ENCODE results near the gene RIMBP3C. TPM values are rescaled to one million over a fixed set of nuclear protein-coding genes. Genes with fewer than 3 reads are reported as not detected.
"Not testable (repeated sequence)": the region's sequence is repeated elsewhere in the genome, so short reads cannot be mapped to it uniquely, and the experiment has no call there.

The RIMBP3C gene
- total RNA-seq, 2 experiments from 2014 or later = 0.44 TPM; not detected in 1

- H3K36me3 Mint-ChIP-seq (ENCODE audit: low read depth); intact Hi-C loops (cut with micrococcal nuclease); CTCF ChIA-PET; H3K4me1 Mint-ChIP-seq (ENCODE audit: low read depth); DNase-seq; H3K27ac Mint-ChIP-seq; H3K9me3 Mint-ChIP-seq; H3K27me3 Mint-ChIP-seq (ENCODE audit: low read depth); H3K4me3 Mint-ChIP-seq: not testable (repeated sequence)
Measured at GRCh38 chr22:21539862-21540261, 11.4 kb downstream of the RIMBP3C start.

GRCh38 chr22:21532863-21533648 lies 18.2 kb downstream of the RIMBP3C start:
- H3K4me3 Mint-ChIP-seq; H3K27ac Mint-ChIP-seq; intact Hi-C loops (cut with micrococcal nuclease); H3K4me1 Mint-ChIP-seq (ENCODE audit: low read depth); CTCF ChIA-PET; H3K36me3 Mint-ChIP-seq (ENCODE audit: low read depth); DNase-seq; H3K9me3 Mint-ChIP-seq; H3K27me3 Mint-ChIP-seq (ENCODE audit: low read depth): not testable (repeated sequence)

- H3K27ac Mint-ChIP-seq; H3K36me3 Mint-ChIP-seq (ENCODE audit: low read depth); H3K9me3 Mint-ChIP-seq; CTCF ChIA-PET; H3K4me3 Mint-ChIP-seq; DNase-seq; H3K4me1 Mint-ChIP-seq (ENCODE audit: low read depth); intact Hi-C loops (cut with micrococcal nuclease); H3K27me3 Mint-ChIP-seq (ENCODE audit: low read depth): not testable (repeated sequence)
Measured at GRCh38 chr22:21531525-21531924, 19.7 kb downstream of the RIMBP3C start.

- H3K4me3 Mint-ChIP-seq; H3K36me3 Mint-ChIP-seq (ENCODE audit: low read depth); DNase-seq; H3K9me3 Mint-ChIP-seq; H3K27me3 Mint-ChIP-seq (ENCODE audit: low read depth); intact Hi-C loops (cut with micrococcal nuclease); CTCF ChIA-PET; H3K27ac Mint-ChIP-seq; H3K4me1 Mint-ChIP-seq (ENCODE audit: low read depth): not testable (repeated sequence)
Measured at GRCh38 chr22:21526705-21527500, 24.4 kb downstream of the RIMBP3C start.

DNA sequence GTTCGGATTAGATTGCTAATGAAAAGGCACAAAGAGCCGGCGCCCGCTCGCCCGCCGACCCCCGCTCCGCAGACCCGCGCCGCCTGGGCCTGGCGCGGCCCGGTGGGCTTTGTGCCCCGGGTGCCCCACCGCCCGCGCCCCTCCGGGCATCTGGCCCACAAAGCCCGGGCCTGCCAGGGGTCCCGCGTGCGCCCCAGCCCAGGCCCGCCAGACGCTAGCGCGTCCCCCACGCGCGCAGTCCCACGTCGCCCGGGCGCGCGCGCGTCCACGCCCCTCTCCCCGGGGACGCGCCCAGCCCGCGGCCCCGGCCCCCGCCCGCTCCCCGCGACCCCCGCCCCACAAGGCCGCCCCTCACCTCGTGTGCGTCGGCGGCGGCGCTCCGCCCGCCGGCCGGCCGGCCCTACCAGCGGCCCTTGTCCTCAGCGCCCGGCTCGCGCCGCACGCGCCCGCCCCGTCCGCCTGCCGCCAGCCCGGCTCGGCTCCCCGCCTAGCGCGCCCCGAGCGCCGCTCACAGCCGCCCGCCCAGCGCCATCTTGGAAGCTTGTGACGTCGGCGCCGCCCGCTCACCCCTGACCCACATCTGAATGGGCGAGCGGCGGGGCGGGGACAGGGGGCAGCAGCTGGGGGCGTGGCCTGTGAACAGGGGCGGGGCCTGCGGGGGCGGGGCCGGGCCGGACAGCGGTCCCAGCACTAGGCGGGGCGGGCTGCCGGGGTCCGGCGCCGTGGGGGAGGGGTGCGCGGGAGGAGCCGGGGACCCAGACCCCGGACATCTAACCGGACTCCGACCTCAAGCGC lies 34.1 kb downstream of the RIMBP3C start:
- DNase-seq; intact Hi-C loops (cut with micrococcal nuclease); H3K36me3 Mint-ChIP-seq (ENCODE audit: low read depth); H3K9me3 Mint-ChIP-seq; H3K27me3 Mint-ChIP-seq (ENCODE audit: low read depth); H3K27ac Mint-ChIP-seq; H3K4me3 Mint-ChIP-seq; H3K4me1 Mint-ChIP-seq (ENCODE audit: low read depth); CTCF ChIA-PET: not testable (repeated sequence)

GRCh38 chr22:21516522-21516921 lies 34.7 kb downstream of the RIMBP3C start:
- intact Hi-C loops (cut with micrococcal nuclease); CTCF ChIA-PET; H3K27me3 Mint-ChIP-seq (ENCODE audit: low read depth); H3K9me3 Mint-ChIP-seq; DNase-seq; H3K4me3 Mint-ChIP-seq; H3K27ac Mint-ChIP-seq; H3K4me1 Mint-ChIP-seq (ENCODE audit: low read depth); H3K36me3 Mint-ChIP-seq (ENCODE audit: low read depth): not testable (repeated sequence)

DNA sequence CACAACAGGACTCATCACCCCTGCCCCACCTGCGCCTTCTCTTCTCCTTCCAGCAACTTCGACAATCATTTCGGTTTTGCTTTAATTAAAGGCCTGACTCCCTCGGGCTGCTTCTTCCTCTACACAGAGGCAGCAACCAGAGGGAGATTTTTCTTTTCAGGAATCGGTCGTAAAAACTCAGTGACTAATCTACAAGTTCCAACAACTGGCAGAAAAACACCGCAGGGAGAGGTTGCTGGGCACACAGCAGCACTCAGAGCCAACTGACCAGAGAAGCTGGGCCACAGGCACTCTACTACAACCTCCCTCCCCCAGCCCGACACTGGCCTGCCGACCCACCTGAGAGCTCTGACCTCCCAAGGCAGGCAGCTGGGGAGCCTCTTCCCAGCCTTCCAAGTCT lies 36.0 kb downstream of the RIMBP3C start:
- H3K4me1 Mint-ChIP-seq (ENCODE audit: low read depth); intact Hi-C loops (cut with micrococcal nuclease); H3K27ac Mint-ChIP-seq; H3K9me3 Mint-ChIP-seq; H3K4me3 Mint-ChIP-seq; DNase-seq; H3K36me3 Mint-ChIP-seq (ENCODE audit: low read depth); H3K27me3 Mint-ChIP-seq (ENCODE audit: low read depth); CTCF ChIA-PET: not testable (repeated sequence)

DNA sequence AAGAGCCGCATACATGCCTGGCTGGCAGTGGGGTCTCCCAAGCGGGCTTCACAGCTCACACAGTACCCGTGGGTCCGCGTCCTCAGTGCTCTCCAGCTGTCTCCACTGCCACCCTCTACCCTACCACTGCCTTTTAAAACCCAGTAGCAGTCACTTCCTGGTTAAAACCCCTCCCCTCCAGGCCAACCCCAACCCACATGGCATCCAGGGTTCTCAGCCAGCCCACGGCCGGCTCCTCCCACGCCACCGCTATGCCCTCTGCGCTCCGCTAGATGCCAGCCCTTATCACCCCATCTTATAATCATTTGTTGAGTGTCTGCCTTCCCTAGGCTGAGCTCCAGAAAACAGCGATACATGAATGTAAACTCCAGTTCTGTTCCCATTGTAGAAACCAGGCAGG lies 37.1 kb downstream of the RIMBP3C start:
- H3K9me3 Mint-ChIP-seq; H3K36me3 Mint-ChIP-seq (ENCODE audit: low read depth); intact Hi-C loops (cut with micrococcal nuclease); H3K4me1 Mint-ChIP-seq (ENCODE audit: low read depth); H3K4me3 Mint-ChIP-seq; CTCF ChIA-PET; DNase-seq; H3K27ac Mint-ChIP-seq; H3K27me3 Mint-ChIP-seq (ENCODE audit: low read depth): not testable (repeated sequence)

DNA sequence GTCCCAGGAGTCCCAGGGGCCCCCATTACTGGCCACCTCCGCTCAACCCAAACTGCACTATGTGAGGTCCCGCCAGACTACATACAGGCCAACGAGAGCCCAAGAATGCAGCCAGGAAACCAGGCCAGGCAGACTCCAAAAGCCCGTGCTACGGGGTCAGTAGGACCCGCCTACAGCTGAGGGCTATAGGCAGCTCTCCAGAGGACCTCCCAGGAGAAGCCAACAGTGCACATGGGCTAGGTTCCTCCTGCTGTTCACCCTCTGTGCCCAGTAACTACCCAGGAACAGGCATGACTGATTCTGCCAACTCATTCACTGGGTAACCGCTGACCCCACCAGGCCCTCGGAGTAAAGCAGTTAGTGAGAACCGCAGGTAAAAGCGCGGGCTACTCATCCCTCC lies 39.2 kb downstream of the RIMBP3C start:
- H3K27ac Mint-ChIP-seq; H3K27me3 Mint-ChIP-seq (ENCODE audit: low read depth); H3K9me3 Mint-ChIP-seq; H3K36me3 Mint-ChIP-seq (ENCODE audit: low read depth); H3K4me1 Mint-ChIP-seq (ENCODE audit: low read depth); DNase-seq; intact Hi-C loops (cut with micrococcal nuclease); H3K4me3 Mint-ChIP-seq; CTCF ChIA-PET: not testable (repeated sequence)

- H3K36me3 Mint-ChIP-seq (ENCODE audit: low read depth); H3K27ac Mint-ChIP-seq; H3K4me3 Mint-ChIP-seq; H3K27me3 Mint-ChIP-seq (ENCODE audit: low read depth); H3K4me1 Mint-ChIP-seq (ENCODE audit: low read depth); DNase-seq; H3K9me3 Mint-ChIP-seq; CTCF ChIA-PET; intact Hi-C loops (cut with micrococcal nuclease): not testable (repeated sequence)
Measured at GRCh38 chr22:21510397-21510796, 40.9 kb downstream of the RIMBP3C start.

- H3K27me3 Mint-ChIP-seq (ENCODE audit: low read depth); H3K4me3 Mint-ChIP-seq; H3K27ac Mint-ChIP-seq; H3K9me3 Mint-ChIP-seq; H3K4me1 Mint-ChIP-seq (ENCODE audit: low read depth); CTCF ChIA-PET; intact Hi-C loops (cut with micrococcal nuclease); H3K36me3 Mint-ChIP-seq (ENCODE audit: low read depth); DNase-seq: not testable (repeated sequence)
Measured at GRCh38 chr22:21499623-21500506, 51.4 kb downstream of the RIMBP3C start.

- H3K36me3 Mint-ChIP-seq (ENCODE audit: low read depth); H3K27me3 Mint-ChIP-seq (ENCODE audit: low read depth); CTCF ChIA-PET; DNase-seq; H3K9me3 Mint-ChIP-seq; H3K27ac Mint-ChIP-seq; H3K4me1 Mint-ChIP-seq (ENCODE audit: low read depth); intact Hi-C loops (cut with micrococcal nuclease); H3K4me3 Mint-ChIP-seq: not testable (repeated sequence)
Measured at GRCh38 chr22:21498489-21498888, 52.8 kb downstream of the RIMBP3C start.

Measured in activated naive CD4-positive, alpha-beta T cell treated with anti-CD3 and anti-CD28 coated beads for 36 hours (primary cell).